Kidney (tissue), 14 donors: ENCODE results near the gene OR7D4. TPM values are rescaled to one million over a fixed set of nuclear protein-coding genes. Genes with fewer than 3 reads are reported as not detected.
"Not testable (repeated sequence)": the region's sequence is repeated elsewhere in the genome, so short reads cannot be mapped to it uniquely, and the experiment has no call there.

Experiments used
- DNase-seq, 5 donors: peaks; one replicate each; pipeline ENCODE4 v3.0.0-alpha.2; 2013 to 2020
- FAIRE-seq: peaks from 2 replicates; lab custom pipeline; 2012; peaks lifted over from hg19 to GRCh38; lab: Jason Lieb, UNC
- H3K27ac ChIP-seq, 2 donors: one replicate each; pipeline ENCODE4 v1.7.0; 2013; ENCODE audit warnings: low read depth in 2 of 2, low read length in 2 of 2, inconsistent platforms in 1 of 2
- H3K27me3 ChIP-seq: one replicate; pipeline ENCODE4 v1.7.1; 2013; ENCODE audit warnings: low read length, inconsistent platforms; ENCODE audit not compliant: control insufficient read depth, insufficient read depth
- H3K36me3 ChIP-seq, 3 donors: one replicate each; pipeline versions ENCODE4 v1.7.0 to v1.7.1; 2013; ENCODE audit warnings: low read length in 3 of 3, control low read depth in 1 of 3, inconsistent platforms in 1 of 3; ENCODE audit not compliant: insufficient read depth in 3 of 3, control insufficient read depth in 2 of 3
- H3K4me1 ChIP-seq, 3 donors: one replicate each; pipeline versions ENCODE4 v1.7.0 to v1.7.1; 2013; ENCODE audit warnings: low read length in 3 of 3, inconsistent platforms in 1 of 3, low read depth in 1 of 3; ENCODE audit not compliant: control insufficient read depth in 2 of 3, insufficient read depth in 2 of 3
- H3K4me3 ChIP-seq, 3 donors: one replicate each; pipeline versions ENCODE4 v1.7.0 to v1.8.1; 2013; ENCODE audit warnings: low read length in 3 of 3, control low read depth in 1 of 3, inconsistent platforms in 1 of 3
- H3K9ac ChIP-seq, 3 donors: one replicate each; pipeline versions ENCODE4 v1.7.0 to v1.7.1; 2013; ENCODE audit warnings: low read length in 3 of 3, control low read depth in 1 of 3, inconsistent platforms in 1 of 3
- H3K9me3 ChIP-seq, 3 donors: one replicate each; pipeline versions ENCODE4 v1.7.0 to v1.7.1; 2013; ENCODE audit warnings: low read length in 3 of 3, control low read depth in 1 of 3, inconsistent platforms in 1 of 3; ENCODE audit not compliant: control insufficient read depth in 2 of 3, insufficient read depth in 1 of 3
- intact Hi-C: fragments of 100-400 bp; cut with DNase I; formaldehyde crosslinking; loops from one replicate; pipeline ENCODE4 v1.11.1; 2022
- polyA plus RNA-seq: library from polyadenylated mRNA; stranded (reverse); fragments of 350-450 nt; fragmentation: Illumina TruSeq; extraction: RNeasy Lipid Tissue Mini Kit (QIAGEN cat#74804); gene quantifications from one replicate; pipeline ENCODE4 v1.2.3, GENCODE V29; 2014; ENCODE audit warnings: low read depth, low replicate concordance; ENCODE audit not compliant: insufficient read depth
- total RNA-seq: library from RNA; stranded (reverse); fragmentation: NEBNext Ultra II Directional; extraction: Animal tissue kit (Norgen Biotek cat#: 25700); gene quantifications from one replicate; pipeline ENCODE4 v1.2.1, GENCODE V29; 2021
- TF ChIP-seq, protein P1 (sequence below): IDR thresholded peaks from 3 replicates; pipeline ENCODE4 v1.5.1; 2012; ENCODE audit warnings: mild to moderate bottlenecking, moderate library complexity, borderline replicate concordance; ENCODE audit not compliant: insufficient read depth; ENCODE audit errors: extremely low read depth
- donor health status: control.
- donor health status: control.
- donor health status: control.
- donor health status: control.
- donor health status: control.
- donor health status: DM: yes; HTN: yes; CAD: no.
- donor health status: Normal renal cell carcinoma (clear cell type).

OR7D4 gene
- total and polyA plus RNA-seq, 2 donors from 2014 or later = not detected

DNA sequence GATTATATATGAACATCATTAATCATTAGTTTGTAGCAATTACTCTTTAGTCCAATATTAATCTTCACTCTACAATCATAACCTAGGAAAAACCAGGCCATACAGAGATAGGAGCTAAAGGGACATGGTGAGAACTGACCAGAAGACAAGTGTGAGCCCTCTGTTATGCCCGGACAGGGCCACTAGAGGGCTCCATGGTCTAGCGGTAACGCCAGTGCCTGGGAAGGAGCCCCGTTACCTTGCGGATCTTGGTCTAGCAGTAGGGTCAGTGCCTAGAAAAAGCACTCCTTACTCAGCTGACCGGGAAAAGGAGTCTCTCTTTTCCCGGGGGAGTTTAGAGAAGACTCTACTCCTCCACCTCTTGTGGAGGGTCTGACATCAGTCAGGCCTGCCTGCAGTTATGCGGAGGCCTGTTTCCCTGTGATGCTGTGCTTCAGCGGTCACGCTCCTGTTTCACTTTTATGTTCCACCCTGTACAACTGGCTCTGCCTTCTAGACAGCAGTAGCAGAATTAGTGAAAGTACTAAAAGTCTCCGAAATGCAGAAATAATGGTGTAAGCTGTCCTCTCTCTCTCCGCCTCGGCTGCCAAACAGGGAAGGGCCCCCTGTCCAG is 13.8 kb downstream of the OR7D4 start:
- Histone ChIP-seq H3K36me3 (no peaks in the 10 kb centered on the region), H3K9ac (peak overlapping the region in 1 of 3 donors; percentile 24), H3K27ac (no peak overlapping the region), H3K27me3 (no peaks in the 10 kb centered on the region), H3K4me1 (peaks cover 0 to 4% (median 0%) of the 10 kb centered on the region in 3 donors), H3K4me3 (peak overlapping the region; percentile 41 to 64 (median 63)), H3K9me3 (no peaks in the 10 kb centered on the region)
- intact Hi-C loops = no loop called here
- DNase-seq (peak; percentile 78 to 87 (median 81)), FAIRE-seq (no peak)
- TF ChIP-seq, protein P1, sequence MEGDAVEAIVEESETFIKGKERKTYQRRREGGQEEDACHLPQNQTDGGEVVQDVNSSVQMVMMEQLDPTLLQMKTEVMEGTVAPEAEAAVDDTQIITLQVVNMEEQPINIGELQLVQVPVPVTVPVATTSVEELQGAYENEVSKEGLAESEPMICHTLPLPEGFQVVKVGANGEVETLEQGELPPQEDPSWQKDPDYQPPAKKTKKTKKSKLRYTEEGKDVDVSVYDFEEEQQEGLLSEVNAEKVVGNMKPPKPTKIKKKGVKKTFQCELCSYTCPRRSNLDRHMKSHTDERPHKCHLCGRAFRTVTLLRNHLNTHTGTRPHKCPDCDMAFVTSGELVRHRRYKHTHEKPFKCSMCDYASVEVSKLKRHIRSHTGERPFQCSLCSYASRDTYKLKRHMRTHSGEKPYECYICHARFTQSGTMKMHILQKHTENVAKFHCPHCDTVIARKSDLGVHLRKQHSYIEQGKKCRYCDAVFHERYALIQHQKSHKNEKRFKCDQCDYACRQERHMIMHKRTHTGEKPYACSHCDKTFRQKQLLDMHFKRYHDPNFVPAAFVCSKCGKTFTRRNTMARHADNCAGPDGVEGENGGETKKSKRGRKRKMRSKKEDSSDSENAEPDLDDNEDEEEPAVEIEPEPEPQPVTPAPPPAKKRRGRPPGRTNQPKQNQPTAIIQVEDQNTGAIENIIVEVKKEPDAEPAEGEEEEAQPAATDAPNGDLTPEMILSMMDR = peak; percentile 68

- intact Hi-C loops, H3K9me3 ChIP-seq: not testable (repeated sequence)
These were observed 21.3 kb downstream of the OR7D4 start for GRCh38 chr19:9198044-9198443.

DNA sequence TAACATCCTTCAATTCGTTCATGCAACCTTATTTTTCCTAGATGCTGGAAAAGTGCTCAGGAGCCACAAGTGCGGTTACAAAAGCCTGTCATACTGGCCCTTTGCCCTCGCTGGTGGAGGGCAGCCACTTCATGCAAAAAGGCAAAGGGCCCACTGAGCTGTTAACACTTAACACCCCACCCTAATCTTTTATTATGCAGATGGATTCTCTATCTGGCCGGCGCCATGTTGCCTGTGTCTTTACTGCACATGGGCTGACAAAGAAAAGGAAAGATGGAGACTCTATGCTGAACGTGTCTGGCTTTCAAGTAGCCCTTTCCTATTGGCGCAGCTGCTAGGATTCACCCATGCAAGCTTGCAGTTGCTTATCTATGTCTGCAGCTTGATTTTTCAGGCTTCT is 29.9 kb downstream of the OR7D4 start:
- H3K4me1 ChIP-seq = no peaks in the 10 kb centered on the region
- DNase-seq (no peak), FAIRE-seq (no peak)
- no peak overlapping the region for H3K4me3 ChIP-seq
- no peaks in the 10 kb centered on the region for H3K9me3 ChIP-seq
- no peak overlapping the region for H3K27ac ChIP-seq
- no peak overlapping the region for H3K9ac ChIP-seq
- no peaks in the 10 kb centered on the region for H3K27me3 ChIP-seq
- intact Hi-C loops = no loop called here
- no peaks in the 10 kb centered on the region for H3K36me3 ChIP-seq
- TF ChIP-seq, protein P1 = no peak

More at GRCh38 chr19:9198044-9198443, 21.3 kb downstream of the OR7D4 start:
- not testable (repeated sequence) for H3K4me3 ChIP-seq, H3K36me3 ChIP-seq, H3K4me1 ChIP-seq, DNase-seq, H3K27me3 ChIP-seq, H3K27ac ChIP-seq, FAIRE-seq, H3K9ac ChIP-seq

DNA sequence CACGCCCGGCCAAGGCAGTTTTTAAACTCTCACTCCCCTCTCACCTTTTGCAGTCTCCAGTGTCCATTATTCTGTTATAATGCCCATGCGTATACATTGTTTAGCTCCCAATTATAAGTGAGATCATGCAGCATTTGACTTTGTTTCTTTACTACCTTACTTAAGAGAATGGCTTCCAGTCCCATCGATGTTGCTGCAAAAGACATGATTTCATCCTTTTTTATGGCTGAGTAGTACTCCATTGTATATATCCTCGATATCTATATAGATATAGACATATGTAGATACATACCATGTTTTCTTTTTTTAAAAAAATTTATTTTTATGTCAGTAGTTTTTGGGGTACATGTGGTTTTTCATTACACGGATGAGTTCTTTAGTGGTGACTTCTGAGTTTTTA is 32.2 kb downstream of the OR7D4 start:
- TF ChIP-seq, protein P1 = no peak
- Histone ChIP-seq H3K9me3 (no peaks in the 10 kb centered on the region), H3K27ac (no peak overlapping the region), H3K27me3 (no peaks in the 10 kb centered on the region), H3K9ac (no peak overlapping the region), H3K4me3 (no peak overlapping the region), H3K36me3 (no peaks in the 10 kb centered on the region), H3K4me1 (no peaks in the 10 kb centered on the region)
- DNase-seq (no peak), FAIRE-seq (no peak)
- intact Hi-C loops = no loop called here
